Ovary (tissue), 9 donors: Measurements from ENCODE around the gene SLC4A5. TPM values are rescaled to one million over a fixed set of nuclear protein-coding genes. Genes with fewer than 3 reads are reported as not detected.

Source experiments
- DNase-seq, 5 donors: peaks; one replicate each; pipeline ENCODE4 v3.0.0-alpha.2; 2019 to 2020
- H3K27ac ChIP-seq, 2 donors: fragments of 200-600 bp; one replicate each; pipeline versions ENCODE4 v1.5.1 to v1.8.0; 2019 to 2022
- H3K27me3 ChIP-seq: fragments of 200-600 bp; one replicate; pipeline ENCODE4 v1.8.0; 2022
- H3K36me3 ChIP-seq: fragments of 200-600 bp; sonication (generic); one replicate; pipeline ENCODE4 v1.5.1; 2019
- H3K4me1 ChIP-seq: one replicate; pipeline ENCODE4 v1.8.1; 2013; ENCODE audit warnings: mild to moderate bottlenecking, moderate library complexity; ENCODE audit not compliant: insufficient read depth
- H3K4me3 ChIP-seq: fragments of 200-600 bp; sonication (generic); one replicate; pipeline ENCODE4 v1.5.1; 2017
- H3K9me3 ChIP-seq, 2 donors: fragments of 200-600 bp in 1 of 2; sonication (generic) in 1 of 2; one replicate each; pipeline versions ENCODE4 v1.5.1 to v1.8.1; 2013 to 2019; ENCODE audit warnings: mild to moderate bottlenecking in 1 of 2, moderate library complexity in 1 of 2
- CTCF ChIP-seq, 3 donors: fragments of 450-650 bp in 2 of 3; fragments of 200-600 bp in 1 of 3; IDR thresholded peaks; one replicate each; pipeline versions ENCODE4 v1.5.1 to v1.8.0; 2016 to 2022; ENCODE audit warnings: antibody characterized with exemption in 3 of 3, mild to moderate bottlenecking in 1 of 3
- EP300 ChIP-seq: sonication (generic); formaldehyde crosslinking; IDR thresholded peaks from one replicate; pipeline ENCODE4 v1.6.1; 2017; ENCODE audit warnings: antibody characterized with exemption
- POLR2A ChIP-seq: fragments of 450-650 bp; IDR thresholded peaks from one replicate; pipeline ENCODE4 v1.6.1; 2017; ENCODE audit warnings: antibody characterized with exemption, mild to moderate bottlenecking, moderate library complexity
- WGBS, 3 donors: extraction: QIAGEN DNeasy Blood & Tissue Kit in 1 of 3; methylation state at CpG; one replicate each; pipeline versions ENCODE4 v1.1.5 to v1.1.7; 2013 to 2017; 5-methylcytosine and 5-hydroxymethylcytosine counted together
- intact Hi-C, 4 donors: fragments of 100-400 bp; cut with DNase I; formaldehyde crosslinking; loops; one replicate each; pipeline versions ENCODE4 v1.11.0 to v1.15.1; 2022 to 2023
- polyA plus RNA-seq, 2 donors: library from polyadenylated mRNA; stranded (reverse); fragments of 200-250 nt in 1 of 2; fragments of 350-450 nt in 1 of 2; fragmentation: Illumina TruSeq in 1 of 2; extraction: RNeasy Lipid Tissue Mini Kit (QIAGEN cat#74804) in 1 of 2; gene quantifications; one replicate each; pipeline ENCODE4 v1.2.3, GENCODE V29; 2013 to 2014
- total RNA-seq, 7 donors: library from RNA; depleted of rRNA in 2 of 7; stranded (reverse); fragments of >200 nt in 2 of 7; fragmentation: NEBNext Ultra II Directional in 3 of 7; extraction: Animal tissue kit (Norgen Biotek cat#: 25700) in 3 of 7; gene quantifications; one replicate each; pipeline versions ENCODE4 v1.1.0 to v1.2.4, GENCODE V29; 2016 to 2023
- donor health status: DM: no; HTN: no; CAD: no; lungs with moderate emphysema.
- donor health status: DM: no; HTN: no; CAD: no.
- donor health status: Bipolar disorder and iron deficiency.
- donor health status: DM: yes; HTN: yes; CAD: no.
- donor health status: DM: no; HTN: no; CAD: no.
- donor health status: DM: yes; HTN: yes; CAD: no.

SLC4A5 gene
- total and polyA plus RNA-seq, 9 donors: 1.1 to 6.3 (median 2.4) TPM

- no peaks in the 10 kb centered on the region for H3K36me3 ChIP-seq
- TF ChIP-seq EP300 (no peak), POLR2A (no peak), CTCF (IDR thresholded peaks at IDR 0.05) (no peak)
- no peaks in the 10 kb centered on the region for H3K27me3 ChIP-seq
- 85 to 93% (median 92%) methylated on average over 3 of the region's 3 CpGs for WGBS, 3 donors
- no peaks in the 10 kb centered on the region for H3K4me1 ChIP-seq
- DNase-seq: no peak
- intact Hi-C loops: no loop called here
- H3K27ac ChIP-seq: no peak overlapping the region
- H3K9me3 ChIP-seq: no peaks in the 10 kb centered on the region
- no peak overlapping the region for H3K4me3 ChIP-seq
These were observed 130.4 kb downstream of the SLC4A5 start for GRCh38 chr2:74212702-74213410.

DNA sequence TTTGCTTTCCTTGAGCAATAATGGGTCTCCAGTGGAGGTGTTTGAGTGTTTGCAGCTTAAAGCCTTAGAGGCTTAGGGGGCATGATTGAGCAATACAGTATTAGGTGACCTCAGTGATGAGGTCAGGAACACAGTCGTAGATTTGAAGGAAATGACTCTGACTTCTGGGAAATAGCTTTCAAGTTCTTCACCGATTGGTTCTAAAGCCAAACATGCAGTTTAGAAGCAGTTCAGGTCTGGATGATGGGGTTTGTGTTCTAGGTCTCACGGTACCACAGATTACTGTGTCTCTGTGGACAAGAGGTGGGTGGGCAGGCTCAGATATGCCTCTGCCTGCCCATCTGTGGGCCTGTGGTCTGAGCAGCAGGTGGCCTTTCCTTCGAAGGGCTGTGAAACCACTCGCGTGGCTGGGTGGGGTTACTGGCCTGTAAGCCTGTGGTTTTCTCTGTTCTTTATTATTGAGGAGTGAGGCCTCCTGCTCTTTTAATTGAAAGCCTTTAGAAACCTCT lies 137.0 kb downstream of the SLC4A5 start:
- TF ChIP-seq POLR2A (no peak), EP300 (peak; percentile 55), CTCF (IDR thresholded peaks at IDR 0.05) (no peak)
- no peaks in the 10 kb centered on the region for H3K36me3 ChIP-seq
- peaks cover 5% of the 10 kb centered on the region for H3K4me1 ChIP-seq
- H3K27me3 ChIP-seq: no peaks in the 10 kb centered on the region
- no peaks in the 10 kb centered on the region for H3K9me3 ChIP-seq
- H3K4me3 ChIP-seq: no peak overlapping the region
- no peak for DNase-seq
- WGBS, 3 donors: 62 to 67% (median 64%) methylated on average over 6 of the region's 6 CpGs
- H3K27ac ChIP-seq: no peak overlapping the region
- intact Hi-C loops: no loop called here

DNA sequence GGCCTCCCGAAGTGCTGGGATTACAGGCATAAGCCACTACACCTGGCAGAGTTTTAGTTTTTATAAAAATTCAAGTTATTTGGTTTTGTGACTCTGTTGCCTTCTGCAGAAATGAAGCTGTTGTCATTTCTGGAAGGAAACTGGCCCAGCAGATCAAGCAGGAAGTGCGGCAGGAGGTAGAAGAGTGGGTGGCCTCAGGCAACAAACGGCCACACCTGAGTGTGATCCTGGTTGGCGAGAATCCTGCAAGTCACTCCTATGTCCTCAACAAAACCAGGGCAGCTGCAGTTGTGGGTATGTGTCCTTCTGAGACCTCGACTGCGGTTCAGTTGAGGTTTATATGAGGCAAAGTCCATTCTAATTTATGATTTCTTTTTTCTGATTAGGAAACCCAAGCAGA lies 137.6 kb downstream of the SLC4A5 start:
- TF ChIP-seq POLR2A (no peak), EP300 (no peak), CTCF (IDR thresholded peaks at IDR 0.05) (no peak)
- H3K9me3 ChIP-seq: no peaks in the 10 kb centered on the region
- H3K4me1 ChIP-seq: peaks cover 8% of the 10 kb centered on the region
- DNase-seq: no peak
- WGBS, 3 donors: 84 to 91% (median 85%) methylated on average over 6 of the region's 6 CpGs
- intact Hi-C loops: no loop called here
- H3K36me3 ChIP-seq: no peaks in the 10 kb centered on the region
- no peak overlapping the region for H3K4me3 ChIP-seq
- no peak overlapping the region for H3K27ac ChIP-seq
- H3K27me3 ChIP-seq: no peaks in the 10 kb centered on the region

DNA sequence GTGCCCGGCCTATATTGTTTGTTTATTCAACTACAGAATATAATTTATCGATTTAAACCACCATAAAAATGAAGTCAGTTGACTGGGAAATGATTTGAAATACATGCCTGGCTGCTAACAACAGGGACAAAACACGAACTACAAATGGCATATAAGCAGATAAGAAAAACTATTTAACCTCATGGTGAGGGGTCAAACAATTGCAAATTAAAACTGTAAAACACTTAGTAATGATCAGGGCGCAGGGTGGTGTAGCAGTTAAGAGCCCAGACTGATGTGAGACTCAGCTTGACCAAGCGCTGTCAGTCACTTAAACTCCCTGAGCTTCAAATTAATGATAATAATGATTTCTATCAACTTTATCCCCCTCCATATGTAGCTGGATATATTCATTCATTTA lies 138.1 kb downstream of the SLC4A5 start:
- DNase-seq: no peak
- no peaks in the 10 kb centered on the region for H3K36me3 ChIP-seq
- intact Hi-C loops: no loop called here
- H3K4me1 ChIP-seq: peaks cover 8% of the 10 kb centered on the region
- WGBS, 3 donors: 83 to 88% (median 86%) methylated on average over 5 of the region's 5 CpGs
- H3K27ac ChIP-seq: no peak overlapping the region
- H3K27me3 ChIP-seq: no peaks in the 10 kb centered on the region
- no peaks in the 10 kb centered on the region for H3K9me3 ChIP-seq
- TF ChIP-seq POLR2A: no peak
- no peak for TF ChIP-seq EP300
- TF ChIP-seq CTCF (IDR thresholded peaks at IDR 0.05): no peak
- H3K4me3 ChIP-seq: no peak overlapping the region
